ENCODE results near the gene KIFAP3. TPM values are rescaled to one million over a fixed set of nuclear protein-coding genes. Genes with fewer than 3 reads are reported as not detected.

KIFAP3 gene
- total RNA-seq, 1 donor from 2014 or later, result 7.7 TPM

DNA sequence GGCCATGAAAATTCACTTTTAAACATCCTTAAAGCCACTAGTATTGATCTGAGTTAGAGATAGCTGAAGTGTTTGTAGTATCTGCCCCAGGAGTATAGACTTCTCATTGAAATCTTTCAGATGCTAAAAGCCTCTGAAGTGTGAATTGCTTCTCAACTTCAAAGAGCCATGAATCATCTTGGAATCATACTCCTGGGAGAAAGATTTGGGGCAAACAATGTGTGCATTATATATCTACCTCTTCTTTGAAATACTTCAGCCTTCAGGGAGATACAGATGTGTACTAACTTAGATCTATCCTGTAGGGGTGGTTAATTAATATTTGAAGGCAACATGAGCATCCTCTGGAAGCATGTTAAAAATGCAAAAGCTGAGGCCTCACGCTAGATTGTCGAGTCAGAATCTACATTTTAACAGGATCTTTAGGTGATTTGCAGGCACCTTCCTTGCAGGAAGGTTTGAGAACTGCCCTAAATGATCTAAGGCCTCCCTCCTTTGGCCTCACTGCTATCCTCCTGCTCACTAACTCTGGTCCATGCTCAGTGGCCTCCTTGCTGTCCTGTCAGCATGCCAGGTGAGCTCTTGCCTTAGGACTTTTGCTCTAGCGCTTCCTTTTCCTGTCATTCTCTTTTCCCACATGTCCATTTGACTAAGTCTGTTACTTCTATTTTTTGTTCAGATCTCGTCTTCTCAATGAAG, 174.8 kb downstream of the KIFAP3 start:
- Histone ChIP-seq H3K27ac (no peak overlapping the region), H3K79me2 (ENCODE audit: low read depth) (no peaks in the 10 kb centered on the region), H3K4me3 (no peak overlapping the region), H3K4me1 (no peaks in the 10 kb centered on the region), H3K9me3 (ENCODE audit: low read depth) (no peaks in the 10 kb centered on the region), H3F3A (ENCODE audit: low read depth) (no peaks in the 10 kb centered on the region), H3K27me3 (no peaks in the 10 kb centered on the region), H3K9ac (no peak overlapping the region), H3K4me2 (no peak overlapping the region), H4K20me1 (ENCODE audit: low read depth) (no peaks in the 10 kb centered on the region), H2AFZ (replicated peaks) (no peak overlapping the region), H3K36me3 (no peaks in the 10 kb centered on the region)
- no peak for DNase-seq (ENCODE audit: low spot score)
- Mint-ChIP-seq H3K27ac (no peak overlapping the region), H3K27me3 (ENCODE audit: insufficient read depth, low read depth) (peaks cover 2% of the 10 kb centered on the region), H3K36me3 (no peaks in the 10 kb centered on the region), H3K9me3 (peaks cover 2% of the 10 kb centered on the region), H3K4me1 (no peaks in the 10 kb centered on the region), H3K4me3 (no peak overlapping the region)
- no peak for TF ChIP-seq EZH2 (IDR thresholded peaks at IDR 0.05)
- no peak for TF ChIP-seq EZH2phosphoT487 (IDR thresholded peaks at IDR 0.05)
- TF ChIP-seq, protein P1, sequence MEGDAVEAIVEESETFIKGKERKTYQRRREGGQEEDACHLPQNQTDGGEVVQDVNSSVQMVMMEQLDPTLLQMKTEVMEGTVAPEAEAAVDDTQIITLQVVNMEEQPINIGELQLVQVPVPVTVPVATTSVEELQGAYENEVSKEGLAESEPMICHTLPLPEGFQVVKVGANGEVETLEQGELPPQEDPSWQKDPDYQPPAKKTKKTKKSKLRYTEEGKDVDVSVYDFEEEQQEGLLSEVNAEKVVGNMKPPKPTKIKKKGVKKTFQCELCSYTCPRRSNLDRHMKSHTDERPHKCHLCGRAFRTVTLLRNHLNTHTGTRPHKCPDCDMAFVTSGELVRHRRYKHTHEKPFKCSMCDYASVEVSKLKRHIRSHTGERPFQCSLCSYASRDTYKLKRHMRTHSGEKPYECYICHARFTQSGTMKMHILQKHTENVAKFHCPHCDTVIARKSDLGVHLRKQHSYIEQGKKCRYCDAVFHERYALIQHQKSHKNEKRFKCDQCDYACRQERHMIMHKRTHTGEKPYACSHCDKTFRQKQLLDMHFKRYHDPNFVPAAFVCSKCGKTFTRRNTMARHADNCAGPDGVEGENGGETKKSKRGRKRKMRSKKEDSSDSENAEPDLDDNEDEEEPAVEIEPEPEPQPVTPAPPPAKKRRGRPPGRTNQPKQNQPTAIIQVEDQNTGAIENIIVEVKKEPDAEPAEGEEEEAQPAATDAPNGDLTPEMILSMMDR (IDR thresholded peaks at IDR 0.05), result no peak

DNA sequence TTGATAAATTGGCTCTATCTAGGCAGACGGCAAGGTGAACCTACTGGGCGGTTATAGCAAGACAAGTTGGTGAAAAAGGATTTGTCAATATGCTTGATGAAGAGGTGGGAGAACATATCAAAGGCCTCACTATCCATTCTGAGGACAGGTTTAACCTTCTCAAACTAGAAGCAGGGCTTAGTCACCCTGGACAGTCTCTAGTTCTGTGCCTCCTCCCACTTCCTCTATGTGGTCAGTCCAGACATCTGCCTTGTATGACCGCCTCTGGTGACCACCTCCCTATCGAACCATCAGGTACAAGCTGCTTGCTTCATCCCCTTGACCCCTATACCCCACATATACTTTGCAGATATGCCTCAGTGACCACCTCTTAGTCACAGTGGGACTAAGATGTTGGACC, 178.5 kb downstream of the KIFAP3 start:
- Histone ChIP-seq H3K36me3 (no peaks in the 10 kb centered on the region), H3K4me1 (peaks cover 12% of the 10 kb centered on the region), H3K79me2 (ENCODE audit: low read depth) (peaks cover 23% of the 10 kb centered on the region), H3K27ac (no peak overlapping the region), H3K4me2 (no peak overlapping the region), H3K4me3 (no peak overlapping the region), H2AFZ (replicated peaks) (peak overlapping the region; percentile 55), H4K20me1 (ENCODE audit: low read depth) (peaks cover 15% of the 10 kb centered on the region), H3F3A (ENCODE audit: low read depth) (no peaks in the 10 kb centered on the region), H3K9ac (no peak overlapping the region), H3K27me3 (no peaks in the 10 kb centered on the region), H3K9me3 (ENCODE audit: low read depth) (no peaks in the 10 kb centered on the region)
- Mint-ChIP-seq H3K9me3 (no peaks in the 10 kb centered on the region), H3K4me1 (peaks cover 16% of the 10 kb centered on the region), H3K4me3 (no peak overlapping the region), H3K27ac (no peak overlapping the region), H3K27me3 (ENCODE audit: insufficient read depth, low read depth) (peaks cover 4% of the 10 kb centered on the region), H3K36me3 (no peaks in the 10 kb centered on the region)
- TF ChIP-seq, protein P1 (IDR thresholded peaks at IDR 0.05), result no peak
- TF ChIP-seq EZH2phosphoT487 (IDR thresholded peaks at IDR 0.05), result no peak
- TF ChIP-seq EZH2 (IDR thresholded peaks at IDR 0.05), result no peak
- DNase-seq (ENCODE audit: low spot score), result no peak

DNA sequence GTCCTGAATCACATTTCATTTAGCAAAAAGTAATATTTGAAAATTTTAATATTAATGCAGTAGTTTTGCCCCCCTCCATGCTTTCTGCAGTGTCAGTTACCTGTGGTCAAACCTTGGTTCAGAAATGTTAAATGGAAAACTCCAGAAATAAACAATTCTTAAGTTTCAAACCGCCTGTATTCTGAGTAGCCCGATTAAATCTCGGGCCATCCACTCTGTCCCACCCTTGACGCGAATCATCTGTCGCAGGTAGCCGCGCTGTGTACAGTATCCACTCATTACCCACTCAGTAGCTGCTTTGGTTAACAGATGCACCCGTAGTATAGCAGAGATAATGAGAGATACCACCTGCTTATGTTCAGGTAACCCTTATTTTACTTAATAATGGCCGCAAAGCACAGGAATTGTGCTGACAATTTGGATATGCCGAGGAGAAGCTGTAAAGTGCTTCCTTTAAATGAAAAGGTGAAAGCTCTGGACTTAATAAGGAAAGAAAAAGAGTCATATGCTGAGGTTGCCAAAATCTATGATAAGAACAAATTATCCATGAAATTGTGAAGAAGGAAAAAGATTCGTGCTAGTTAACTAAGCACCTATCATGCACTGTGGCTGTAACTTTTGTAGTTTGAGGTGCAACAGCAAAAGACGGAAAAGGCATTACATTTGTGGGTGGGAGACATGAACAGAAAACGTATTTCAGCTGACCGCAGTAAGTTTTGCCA, 179.9 kb downstream of the KIFAP3 start:
- Histone ChIP-seq H3K4me3 (peak overlapping the region; percentile 97), H3K9ac (no peak overlapping the region), H3K79me2 (ENCODE audit: low read depth) (peaks cover 36% of the 10 kb centered on the region), H4K20me1 (ENCODE audit: low read depth) (peaks cover 23% of the 10 kb centered on the region), H3K27me3 (no peaks in the 10 kb centered on the region), H3K27ac (no peak overlapping the region), H3K4me2 (peak overlapping the region; percentile 93), H3F3A (ENCODE audit: low read depth) (no peaks in the 10 kb centered on the region), H3K9me3 (ENCODE audit: low read depth) (no peaks in the 10 kb centered on the region), H2AFZ (replicated peaks) (peak overlapping the region; percentile 55), H3K36me3 (no peaks in the 10 kb centered on the region), H3K4me1 (peaks cover 12% of the 10 kb centered on the region)
- no peaks in the 10 kb centered on the region for H3K36me3 Mint-ChIP-seq
- H3K4me1 Mint-ChIP-seq, result peaks cover 22% of the 10 kb centered on the region
- TF ChIP-seq, protein P1 (IDR thresholded peaks at IDR 0.05), result no peak
- TF ChIP-seq EZH2 (IDR thresholded peaks at IDR 0.05) (peak; percentile 13), EZH2phosphoT487 (IDR thresholded peaks at IDR 0.05) (no peak)
- no peaks in the 10 kb centered on the region for H3K9me3 Mint-ChIP-seq
- no peak for DNase-seq (ENCODE audit: low spot score)
- peaks cover 4% of the 10 kb centered on the region for H3K27me3 Mint-ChIP-seq (ENCODE audit: insufficient read depth, low read depth)
- peak overlapping the region; percentile 90 for H3K4me3 Mint-ChIP-seq
- peak overlapping the region; percentile 100 for H3K27ac Mint-ChIP-seq

Data from neural progenitor cell (in vitro differentiated cells).